Loucy (cell line): ENCODE measurements around the gene FN3KRP.

ENCODE experiments used
- CTCF ChIP-seq: fragments of 200-600 bp; sonication (generic); conservative IDR thresholded peaks from 2 replicates; pipeline ENCODE4 v1.5.1; 2014; ENCODE audit warnings: mild to moderate bottlenecking, antibody characterized with exemption, low read length
- EZH2phosphoT487 ChIP-seq: fragments of 200-600 bp; IDR thresholded peaks from 2 replicates; pipeline ENCODE4 v1.6.1; 2018; ENCODE audit warnings: antibody characterized with exemption, mild to moderate bottlenecking, moderate library complexity, borderline replicate concordance

GRCh38 chr17:82702231-82702927, 14.1 kb upstream of the FN3KRP start:
- TF ChIP-seq CTCF, result no peak
- no peak for TF ChIP-seq EZH2phosphoT487
